Uterus (tissue), 2 donors: ENCODE data around the gene CDX2.

ENCODE experiments used
- POLR2A ChIP-seq, 2 donors: fragments of 450-650 bp; IDR thresholded peaks; one replicate each; pipeline ENCODE4 v1.6.1; 2016; ENCODE audit warnings: antibody characterized with exemption in 2 of 2, mild to moderate bottlenecking in 1 of 2, moderate library complexity in 1 of 2
- TF ChIP-seq, protein P1 (sequence below), 4 experiments: fragments of 200-600 bp in 2 of 4; fragments of 450-650 bp in 2 of 4; sonication (generic) in 2 of 4; IDR thresholded peaks; one replicate each; pipeline ENCODE4 v1.5.1; 2016 to 2019; ENCODE audit warnings: antibody characterized with exemption in 4 of 4, mild to moderate bottlenecking in 2 of 4, moderate library complexity in 1 of 4

DNA sequence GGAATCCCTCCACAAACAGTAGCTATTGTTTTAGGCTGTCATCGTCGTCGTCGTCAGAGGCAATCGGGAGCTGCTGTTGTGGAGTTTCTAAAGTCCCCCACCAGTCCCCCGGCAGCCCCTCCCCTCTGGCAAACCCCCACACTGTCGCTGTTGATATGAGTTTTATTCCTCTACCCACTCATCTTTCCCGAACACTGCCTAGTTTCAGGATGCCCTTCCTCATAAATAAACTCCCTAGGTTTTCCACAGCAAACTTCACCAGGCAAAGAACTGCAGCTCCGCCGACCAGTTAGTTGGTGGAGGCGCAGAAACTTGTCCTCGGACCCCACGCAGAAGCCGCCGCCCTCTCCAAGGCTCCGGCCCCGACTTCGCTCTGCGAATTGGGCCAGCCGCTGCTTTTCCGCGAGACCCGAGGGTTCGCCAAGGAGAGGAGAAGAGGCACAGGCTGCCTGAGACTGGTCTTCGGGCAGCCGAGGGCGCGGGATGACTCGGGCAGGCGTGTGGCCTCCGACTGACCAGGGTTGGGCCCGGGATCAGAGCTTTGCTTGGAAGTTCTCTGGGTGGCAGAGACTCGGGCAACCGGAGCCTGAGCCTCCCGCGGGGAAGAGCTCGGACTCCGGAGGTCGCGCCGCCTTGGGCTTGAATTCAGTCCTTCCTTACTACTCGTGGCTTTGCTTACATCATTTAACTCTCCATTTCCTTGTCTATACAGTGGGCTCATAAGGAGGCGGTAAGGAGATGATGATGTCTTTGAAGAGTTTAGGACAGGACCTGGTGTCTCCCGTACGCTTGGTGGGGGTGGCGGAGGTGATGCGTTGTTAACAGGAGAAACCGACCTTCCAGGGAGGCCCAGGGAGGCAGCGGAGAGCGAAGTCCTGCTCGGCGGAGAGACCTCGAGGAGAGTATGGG is 41.4 kb downstream of the CDX2 start:
- TF ChIP-seq, protein P1, sequence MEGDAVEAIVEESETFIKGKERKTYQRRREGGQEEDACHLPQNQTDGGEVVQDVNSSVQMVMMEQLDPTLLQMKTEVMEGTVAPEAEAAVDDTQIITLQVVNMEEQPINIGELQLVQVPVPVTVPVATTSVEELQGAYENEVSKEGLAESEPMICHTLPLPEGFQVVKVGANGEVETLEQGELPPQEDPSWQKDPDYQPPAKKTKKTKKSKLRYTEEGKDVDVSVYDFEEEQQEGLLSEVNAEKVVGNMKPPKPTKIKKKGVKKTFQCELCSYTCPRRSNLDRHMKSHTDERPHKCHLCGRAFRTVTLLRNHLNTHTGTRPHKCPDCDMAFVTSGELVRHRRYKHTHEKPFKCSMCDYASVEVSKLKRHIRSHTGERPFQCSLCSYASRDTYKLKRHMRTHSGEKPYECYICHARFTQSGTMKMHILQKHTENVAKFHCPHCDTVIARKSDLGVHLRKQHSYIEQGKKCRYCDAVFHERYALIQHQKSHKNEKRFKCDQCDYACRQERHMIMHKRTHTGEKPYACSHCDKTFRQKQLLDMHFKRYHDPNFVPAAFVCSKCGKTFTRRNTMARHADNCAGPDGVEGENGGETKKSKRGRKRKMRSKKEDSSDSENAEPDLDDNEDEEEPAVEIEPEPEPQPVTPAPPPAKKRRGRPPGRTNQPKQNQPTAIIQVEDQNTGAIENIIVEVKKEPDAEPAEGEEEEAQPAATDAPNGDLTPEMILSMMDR (IDR thresholded peaks at IDR 0.05) = no peak
- TF ChIP-seq POLR2A (IDR thresholded peaks at IDR 0.05) = no peak
